Hepatocyte (in vitro differentiated cells): ENCODE data around the gene RTP1.

ENCODE experiments used
- CTCF ChIP-seq: fragments of 200-600 bp; sonication (generic); IDR thresholded peaks from 2 replicates; pipeline ENCODE4 v1.5.1; 2016; ENCODE audit warnings: antibody characterized with exemption, mild to moderate bottlenecking; ENCODE audit not compliant: poor library complexity
- EZH2phosphoT487 ChIP-seq: fragments of 200-600 bp; sonication (generic); IDR thresholded peaks from one replicate; pipeline ENCODE4 v1.6.1; 2018; ENCODE audit warnings: antibody characterized with exemption, mild to moderate bottlenecking, low read depth, moderate library complexity; ENCODE audit not compliant: unreplicated experiment, severe bottlenecking

- TF ChIP-seq CTCF (no peak), EZH2phosphoT487 (no peak)
These were observed 46.7 kb downstream of the RTP1 start for GRCh38 chr3:187243933-187244524.
